Stomach (tissue), 4 donors: ENCODE data around the gene FOSL2.

Experiments used
- CTCF ChIP-seq, 7 experiments: fragments of 450-650 bp in 4 of 7; fragments of 200-600 bp in 3 of 7; sonication (generic) in 3 of 7; IDR thresholded peaks; one replicate each; pipeline ENCODE4 v1.5.1; 2016 to 2019; ENCODE audit warnings: antibody characterized with exemption in 7 of 7, control low read depth in 2 of 7, mild to moderate bottlenecking in 1 of 7
- EP300 ChIP-seq: sonication (generic); formaldehyde crosslinking; IDR thresholded peaks from one replicate; pipeline ENCODE4 v1.6.1; 2017; ENCODE audit warnings: antibody characterized with exemption
- POLR2A ChIP-seq, 4 donors: fragments of 450-650 bp; IDR thresholded peaks; one replicate each; pipeline ENCODE4 v1.6.1; 2016; ENCODE audit warnings: antibody characterized with exemption in 4 of 4, control low read depth in 2 of 4, mild to moderate bottlenecking in 1 of 4, moderate library complexity in 1 of 4
- POLR2AphosphoS5 ChIP-seq, 3 donors: sonication (generic); formaldehyde crosslinking; IDR thresholded peaks; one replicate each; pipeline ENCODE4 v1.6.1; 2016; ENCODE audit warnings: antibody characterized with exemption in 3 of 3

- no peak for TF ChIP-seq CTCF (IDR thresholded peaks at IDR 0.05)
- no peak for TF ChIP-seq EP300
- TF ChIP-seq POLR2A (IDR thresholded peaks at IDR 0.05) = no peak
- no peak for TF ChIP-seq POLR2AphosphoS5 (IDR thresholded peaks at IDR 0.05)
Measured at GRCh38 chr2:28449126-28449487, 56.4 kb downstream of the FOSL2 start.
